NCI-H748 treated with DMSO at 0.1 percent for 48 hours (cell line): ENCODE results near the gene FARP1.

ENCODE experiments used
- DNase-seq: peaks from one replicate; lab custom pipeline; 2025; lab: John Stamatoyannopoulos, UW

The FARP1 gene

GRCh38 chr13:98422046-98422445 is 279.2 kb downstream of the FARP1 start:
- DNase-seq, result no peak

DNA sequence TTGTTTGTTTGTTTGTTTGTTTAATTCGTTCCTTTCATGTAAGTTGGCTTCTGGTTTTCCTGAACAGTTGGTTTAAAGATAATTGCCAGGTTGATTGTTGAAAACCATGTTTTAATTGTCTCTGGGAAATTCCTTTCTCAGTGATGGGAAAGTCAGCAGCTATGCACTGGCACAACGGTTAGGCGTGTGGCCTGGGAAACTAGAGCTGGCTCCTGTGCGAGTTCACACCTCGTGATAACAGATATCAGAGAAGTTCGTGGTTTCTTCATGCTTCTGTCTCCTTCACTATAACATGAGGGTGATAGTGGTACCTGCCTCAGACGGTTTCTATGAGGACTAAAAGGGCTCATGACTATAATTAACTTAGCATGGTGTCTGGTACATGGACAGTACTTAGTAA is 280.5 kb downstream of the FARP1 start:
- DNase-seq, result no peak

- DNase-seq, result no peak
Measured at GRCh38 chr13:98427331-98427995, 284.6 kb downstream of the FARP1 start.

DNA sequence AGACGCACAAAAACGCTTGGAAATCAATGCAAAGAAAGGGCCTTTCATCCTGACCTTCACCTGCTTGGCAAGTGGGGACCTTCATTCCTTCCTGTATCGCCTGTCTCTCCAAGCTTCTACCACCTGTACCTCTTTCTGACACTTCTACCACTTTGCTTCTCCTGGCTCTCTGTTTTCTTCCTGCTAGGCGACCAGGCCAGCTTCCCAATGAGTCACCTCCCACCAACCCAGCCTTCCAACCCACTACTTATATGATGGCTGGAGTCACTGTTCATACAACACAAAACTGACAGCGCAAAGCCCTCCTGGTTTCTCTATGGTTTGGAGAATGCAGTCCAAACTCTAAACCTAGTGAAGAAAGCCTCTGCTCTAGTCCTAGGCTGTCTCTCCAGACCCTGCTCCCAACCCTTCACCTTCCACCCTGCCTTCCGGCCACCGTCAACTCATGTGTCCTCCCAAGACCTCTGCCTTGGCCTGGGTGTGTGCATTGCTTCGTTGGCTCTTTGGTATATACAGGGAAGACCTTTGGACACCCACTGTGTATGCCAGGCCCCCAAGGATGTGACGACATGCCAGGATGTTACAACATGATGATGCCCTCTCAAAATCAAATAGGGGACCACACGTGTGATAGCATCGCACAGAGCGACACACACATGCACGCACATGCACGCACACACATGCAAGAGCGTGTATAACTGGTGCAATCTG is 285.5 kb downstream of the FARP1 start:
- DNase-seq, result no peak

GRCh38 chr13:98429081-98429480 is 286.2 kb downstream of the FARP1 start:
- DNase-seq, result no peak

GRCh38 chr13:98429531-98429930 is 286.6 kb downstream of the FARP1 start:
- no peak for DNase-seq

GRCh38 chr13:98429977-98430736 is 287.3 kb downstream of the FARP1 start:
- no peak for DNase-seq

DNA sequence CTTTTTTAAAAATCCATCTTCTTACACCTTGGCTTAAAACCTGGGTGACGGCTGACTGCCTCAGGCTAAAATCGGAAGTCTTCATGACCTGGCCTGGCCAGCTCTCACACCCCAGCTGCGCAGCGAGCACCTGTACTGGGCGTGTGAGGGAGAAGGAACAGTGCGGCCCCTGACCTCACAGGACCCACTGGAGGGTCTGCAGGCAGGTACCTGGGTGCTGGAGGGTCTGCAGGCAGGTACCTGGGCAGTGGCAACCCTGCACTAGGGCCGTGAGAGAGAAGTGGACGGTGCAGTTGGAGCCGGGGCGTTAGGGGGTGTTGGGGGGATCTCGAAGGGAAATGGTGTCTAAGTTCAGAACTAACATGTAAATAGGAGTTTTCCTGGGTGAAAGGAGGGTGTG is 289.7 kb downstream of the FARP1 start:
- no peak for DNase-seq

DNA sequence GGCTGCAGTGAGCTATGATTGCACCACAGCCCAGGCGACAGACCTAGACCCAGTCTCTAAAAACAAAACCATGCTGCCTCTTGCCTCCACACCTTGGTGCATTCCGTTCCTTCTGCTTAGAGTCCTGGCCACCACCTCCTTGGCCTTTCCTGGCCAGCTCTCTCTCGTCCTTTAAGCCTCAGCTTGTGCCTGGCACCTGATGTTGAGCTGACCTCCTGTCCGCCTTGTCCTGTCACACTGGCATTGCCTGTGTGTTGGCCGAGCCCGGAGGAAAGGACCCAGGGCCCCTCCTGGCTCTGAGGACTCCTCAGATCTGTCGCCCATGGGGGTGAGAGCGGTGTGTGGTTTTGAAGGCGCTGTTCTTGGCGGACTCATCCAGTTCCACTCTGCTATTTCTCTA is 290.8 kb downstream of the FARP1 start:
- no peak for DNase-seq

DNA sequence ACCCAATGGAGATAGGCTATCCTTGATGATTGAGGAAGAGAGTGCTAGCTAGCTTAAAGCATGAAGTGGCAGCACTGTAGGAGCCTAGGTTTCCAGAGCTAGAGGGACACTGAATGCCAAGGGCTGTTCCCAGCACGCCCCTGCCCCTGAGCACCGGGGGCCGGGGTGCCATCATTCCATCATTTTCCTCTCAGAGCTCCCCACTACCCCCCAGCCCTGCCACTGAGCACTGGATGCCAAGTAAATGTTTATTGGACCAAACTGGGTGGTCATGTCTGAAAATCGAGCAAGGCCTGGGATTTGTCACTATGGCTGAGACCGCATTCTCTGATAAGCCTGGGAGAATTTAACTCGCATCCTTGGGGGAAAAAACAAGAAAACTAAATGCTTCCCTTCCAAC is 291.2 kb downstream of the FARP1 start:
- no peak for DNase-seq

DNA sequence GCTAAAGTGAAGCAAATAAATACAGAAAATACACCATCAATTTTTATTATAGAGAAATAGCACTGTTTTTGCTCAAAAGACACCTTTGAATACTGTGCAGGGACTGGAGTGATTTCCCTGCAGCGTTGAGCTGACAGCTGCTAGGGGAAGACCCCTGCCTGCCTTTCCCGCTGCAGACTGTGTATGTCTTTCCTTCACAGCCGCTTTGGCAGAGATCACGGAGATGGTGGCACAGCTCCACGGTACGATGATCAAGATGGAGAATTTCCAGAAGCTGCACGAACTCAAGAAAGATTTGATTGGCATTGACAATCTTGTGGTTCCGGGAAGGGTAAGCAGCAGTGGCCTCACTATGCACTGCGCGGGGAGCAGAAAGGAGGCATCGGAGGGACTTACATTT is 292.5 kb downstream of the FARP1 start:
- no peak for DNase-seq

GRCh38 chr13:98436233-98436910 is 293.5 kb downstream of the FARP1 start:
- no peak for DNase-seq

DNA sequence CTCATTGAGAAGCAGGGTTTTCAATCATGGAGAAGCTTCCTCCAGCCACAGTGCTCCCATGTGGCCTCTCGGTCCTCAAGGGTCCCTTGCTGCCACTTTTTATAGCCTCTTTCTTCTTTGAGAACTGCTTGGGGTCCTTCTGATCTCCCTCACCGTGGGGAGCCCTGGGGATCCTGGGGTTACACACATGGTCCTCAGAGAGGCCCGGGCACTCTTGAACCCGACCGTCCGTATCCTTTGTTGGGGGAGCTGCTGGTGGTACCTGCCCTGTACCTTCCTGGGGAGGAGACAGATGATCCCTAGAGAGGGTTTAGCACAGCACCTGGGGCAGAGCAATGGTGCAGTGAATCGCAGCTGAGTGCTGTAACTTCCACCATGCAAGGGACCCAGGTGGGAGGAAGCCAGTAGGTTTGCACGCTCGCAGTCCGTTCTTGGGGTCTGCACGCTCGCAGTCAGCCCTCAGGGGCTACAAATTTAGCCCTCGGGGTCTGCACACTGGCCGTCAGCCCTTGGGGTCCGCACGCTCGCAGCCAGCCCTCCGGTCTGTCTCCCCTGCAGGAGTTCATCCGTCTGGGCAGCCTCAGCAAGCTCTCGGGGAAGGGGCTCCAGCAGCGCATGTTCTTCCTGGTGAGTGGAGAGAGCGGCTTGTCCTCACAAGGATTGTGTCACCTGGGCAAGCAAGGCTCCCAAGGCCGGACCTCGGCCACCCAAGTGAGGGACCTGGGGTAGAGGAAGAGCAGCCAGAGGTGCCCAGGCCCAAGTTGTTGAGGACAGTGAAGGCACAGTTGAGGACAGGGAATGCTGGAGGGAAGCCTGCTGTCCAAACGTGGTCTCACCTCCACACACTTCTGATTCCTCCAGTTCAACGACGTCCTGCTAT is 295.6 kb downstream of the FARP1 start:
- DNase-seq, result no peak

GRCh38 chr13:98439126-98439828 is 296.4 kb downstream of the FARP1 start:
- DNase-seq, result no peak

DNA sequence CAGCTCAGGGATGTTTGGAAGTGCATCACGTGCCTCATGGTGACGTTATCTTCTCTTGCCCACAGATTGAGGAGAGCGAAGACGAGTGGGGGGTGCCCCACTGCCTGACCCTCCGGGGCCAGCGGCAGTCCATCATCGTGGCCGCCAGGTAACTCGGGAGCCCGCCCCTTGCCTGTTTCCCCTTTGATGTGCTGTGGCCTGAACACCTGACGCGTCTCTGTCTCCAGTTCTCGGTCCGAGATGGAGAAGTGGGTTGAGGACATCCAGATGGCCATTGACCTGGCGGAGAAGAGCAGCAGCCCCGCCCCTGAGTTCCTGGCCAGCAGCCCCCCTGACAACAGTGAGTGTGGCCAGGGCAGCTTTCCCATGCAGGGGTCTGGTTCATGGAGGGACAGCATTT is 297.0 kb downstream of the FARP1 start:
- DNase-seq, result no peak

DNA sequence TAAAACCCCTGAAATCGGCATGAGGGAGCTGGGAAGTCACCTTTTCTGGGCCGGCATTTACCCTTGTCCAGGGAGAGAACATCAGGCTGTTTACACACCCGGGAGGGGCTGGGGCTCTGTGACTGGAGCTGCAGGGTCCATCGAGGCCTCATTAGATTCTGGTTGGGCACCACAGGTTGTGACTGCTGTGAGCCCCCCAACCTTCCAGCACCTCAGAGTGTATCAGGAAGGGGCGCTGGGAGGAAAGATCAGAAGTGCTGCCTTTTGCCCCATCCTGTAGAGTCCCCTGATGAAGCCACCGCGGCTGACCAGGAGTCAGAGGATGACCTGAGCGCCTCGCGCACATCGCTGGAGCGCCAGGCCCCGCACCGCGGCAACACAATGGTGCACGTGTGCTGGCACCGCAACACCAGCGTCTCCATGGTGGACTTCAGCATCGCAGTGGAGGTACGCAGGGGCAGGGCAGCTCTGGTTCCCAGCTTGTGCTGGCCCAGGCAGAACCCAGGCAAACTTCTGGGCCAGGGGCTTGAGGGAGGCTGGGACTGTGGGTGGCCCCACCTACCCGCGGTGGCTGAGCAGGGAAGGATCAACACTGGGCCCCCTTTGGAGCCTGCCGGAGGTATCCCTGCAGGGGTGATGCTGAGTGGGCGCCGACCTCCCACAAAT is 297.6 kb downstream of the FARP1 start:
- no peak for DNase-seq

GRCh38 chr13:98441056-98441676 is 298.3 kb downstream of the FARP1 start:
- no peak for DNase-seq

- DNase-seq, result no peak
Measured at GRCh38 chr13:98442391-98443230, 299.7 kb downstream of the FARP1 start.

DNA sequence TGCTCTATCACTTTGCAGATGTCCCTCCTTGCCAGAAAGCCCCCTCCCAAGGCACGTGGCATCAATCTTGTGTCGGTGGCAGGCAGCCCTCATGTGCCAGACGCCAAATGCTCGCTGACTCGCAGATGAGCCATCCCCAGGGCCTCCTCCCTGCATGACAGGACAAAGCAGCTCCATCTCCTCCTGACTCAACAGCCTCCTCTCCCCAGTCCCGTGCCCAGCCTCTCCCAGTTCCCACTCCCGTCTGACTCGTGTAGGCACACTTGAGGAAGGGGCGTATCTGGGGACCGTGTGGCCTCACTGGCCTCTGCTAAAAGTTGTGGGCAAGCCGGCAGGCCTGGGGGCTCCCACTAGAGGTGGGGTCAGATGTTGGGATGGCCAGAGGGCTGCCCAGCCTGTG is 300.4 kb downstream of the FARP1 start:
- DNase-seq, result no peak
